Keratinocyte (primary cell): Measurements from ENCODE around the gene ANGPTL1. TPM values are rescaled to one million over a fixed set of nuclear protein-coding genes. Genes with fewer than 3 reads are reported as not detected.

ENCODE experiments used
- DNase-seq: peaks from one replicate; pipeline ENCODE4 v3.0.0-alpha.2; 2011; ENCODE audit warnings: low read depth, missing footprints, low spot score
- FAIRE-seq: peaks from 2 replicates; lab custom pipeline; 2011; peaks lifted over from hg19 to GRCh38; lab: Jason Lieb, UNC
- H2AFZ ChIP-seq: 2 replicates; pipeline ENCODE4 v1.6.0; 2012; ENCODE audit warnings: low read length, control low read depth, inconsistent platforms; ENCODE audit not compliant: control insufficient read depth
- H3K27ac ChIP-seq: 2 replicates; pipeline ENCODE4 v1.5.1; 2011; ENCODE audit warnings: low read length; ENCODE audit not compliant: control insufficient read depth, insufficient read depth
- H3K27me3 ChIP-seq: 3 replicates; pipeline ENCODE4 v1.6.0; 2011; ENCODE audit warnings: low read length; ENCODE audit not compliant: control insufficient read depth, insufficient read depth; ENCODE audit errors: extremely low read depth
- H3K36me3 ChIP-seq, 2 experiments: 2 replicates in 1 of 2; 3 replicates in 1 of 2; pipeline ENCODE4 v1.5.1; 2011; ENCODE audit warnings: low read length in 2 of 2, mild to moderate bottlenecking in 1 of 2; ENCODE audit not compliant: control insufficient read depth in 2 of 2, insufficient read depth in 2 of 2; ENCODE audit errors: extremely low read depth in 1 of 2
- H3K4me1 ChIP-seq: 3 replicates; pipeline ENCODE4 v1.5.1; 2011; ENCODE audit warnings: low read length; ENCODE audit not compliant: control insufficient read depth, insufficient read depth; ENCODE audit errors: extremely low read depth
- H3K4me2 ChIP-seq: 3 replicates; pipeline ENCODE4 v1.6.0; 2011; ENCODE audit warnings: low read depth, low read length; ENCODE audit not compliant: control insufficient read depth, insufficient read depth; ENCODE audit errors: extremely low read depth
- H3K4me3 ChIP-seq, 3 experiments: fragments of 200-600 bp in 1 of 3; sonication (generic) in 1 of 3; 2 replicates in 2 of 3; 3 replicates in 1 of 3; pipeline ENCODE4 v1.5.1; 2011 to 2016; ENCODE audit warnings: low read length in 3 of 3, mild to moderate bottlenecking in 3 of 3, control low read depth in 2 of 3, inconsistent platforms in 1 of 3, low read depth in 1 of 3, mixed read lengths in 1 of 3, mixed run types in 1 of 3, moderate library complexity in 1 of 3; ENCODE audit not compliant: control insufficient read depth in 2 of 3, insufficient read depth in 2 of 3; ENCODE audit errors: extremely low read depth in 1 of 3
- H3K79me2 ChIP-seq: 2 replicates; pipeline ENCODE4 v1.6.0; 2012; ENCODE audit warnings: low read length; ENCODE audit not compliant: control insufficient read depth, insufficient read depth
- H3K9ac ChIP-seq: 3 replicates; pipeline ENCODE4 v1.6.0; 2011; ENCODE audit warnings: low read length; ENCODE audit not compliant: control insufficient read depth, insufficient read depth; ENCODE audit errors: extremely low read depth
- H3K9me1 ChIP-seq: 3 replicates; pipeline ENCODE4 v1.6.0; 2011; ENCODE audit warnings: low read length; ENCODE audit not compliant: control insufficient read depth, insufficient read depth; ENCODE audit errors: extremely low read depth
- H3K9me3 ChIP-seq: 2 replicates; pipeline ENCODE4 v1.5.1; 2012; ENCODE audit warnings: low read depth, low read length; ENCODE audit not compliant: control insufficient read depth
- H4K20me1 ChIP-seq: 3 replicates; pipeline ENCODE4 v1.6.0; 2011; ENCODE audit warnings: low read length; ENCODE audit not compliant: control insufficient read depth, insufficient read depth; ENCODE audit errors: extremely low read depth
- CTCF ChIP-seq, 3 experiments: IDR thresholded peaks in 1 of 3; conservative IDR thresholded peaks in 1 of 3; optimal IDR thresholded peaks in 1 of 3; 2 replicates in 2 of 3; 3 replicates in 1 of 3; pipeline versions ENCODE3 to v1.5.1; 2011; ENCODE audit warnings: low read length in 3 of 3, mild to moderate bottlenecking in 3 of 3, moderate library complexity in 2 of 3, control low read depth in 1 of 3, inconsistent platforms in 1 of 3; ENCODE audit not compliant: insufficient read depth in 2 of 3; ENCODE audit errors: extremely low read depth in 1 of 3
- EZH2 ChIP-seq: IDR thresholded peaks from one replicate; pipeline ENCODE4 v1.6.1; 2012; ENCODE audit warnings: inconsistent platforms, mild to moderate bottlenecking, low read length, moderate library complexity
- dilution Hi-C: fragments of 300-500 bp; cut with MboI; formaldehyde crosslinking; loops from one replicate; pipeline ENCODE4 v1.7.0; 2020; ENCODE audit warnings: low sequenced_read_pairs; ENCODE audit not compliant: extremely low pct_ligation_motif_present
- polyA plus RNA-seq, 5 experiments: library from polyadenylated mRNA; depleted of rRNA in 3 of 5; stranded (reverse) in 3 of 5; stranded (forward) in 1 of 5; unstranded in 1 of 5; fragments of >200 nt; gene quantifications; 1 replicate in 1 of 5; 2 replicates in 3 of 5; 3 replicates in 1 of 5; pipeline versions ENCODE4 v1.2.1 to v1.2.3, GENCODE V29; 2011 to 2012; ENCODE audit warnings: missing spikeins in 2 of 5, low read depth in 1 of 5, low replicate concordance in 1 of 5

ANGPTL1 gene
- polyA plus RNA-seq, 1 donor (not counting 4 experiments of a cell fraction or from before 2014, with no cell fraction given), result not detected

GRCh38 chr1:178898401-178898800 lies 27.5 kb upstream of the ANGPTL1 start:
- TF ChIP-seq CTCF (optimal IDR thresholded peaks at IDR 0.05 in 1 of 3, IDR thresholded peaks at IDR 0.05 in 1 of 3, conservative IDR thresholded peaks at IDR 0.05 in 1 of 3; ENCODE audit: extremely low read depth in 1 of 3, insufficient read depth in 2 of 3, low read length in 3 of 3) (no peak), EZH2 (no peak)
- H3K9me1 ChIP-seq, result no peaks in the 10 kb centered on the region
- H3K9me3 ChIP-seq, result no peaks in the 10 kb centered on the region
- H3K36me3 ChIP-seq, result no peaks in the 10 kb centered on the region
- dilution Hi-C loops, result no loop called here
- no peak overlapping the region for H3K9ac ChIP-seq
- FAIRE-seq, result no peak
- H2AFZ ChIP-seq, result no peak overlapping the region
- H4K20me1 ChIP-seq, result no peaks in the 10 kb centered on the region
- H3K4me1 ChIP-seq, result no peaks in the 10 kb centered on the region
- no peaks in the 10 kb centered on the region for H3K27me3 ChIP-seq
- H3K4me2 ChIP-seq, result no peak overlapping the region
- H3K27ac ChIP-seq, result no peak overlapping the region
- no peaks in the 10 kb centered on the region for H3K79me2 ChIP-seq
- no peak overlapping the region for H3K4me3 ChIP-seq
- DNase-seq, result no peak

DNA sequence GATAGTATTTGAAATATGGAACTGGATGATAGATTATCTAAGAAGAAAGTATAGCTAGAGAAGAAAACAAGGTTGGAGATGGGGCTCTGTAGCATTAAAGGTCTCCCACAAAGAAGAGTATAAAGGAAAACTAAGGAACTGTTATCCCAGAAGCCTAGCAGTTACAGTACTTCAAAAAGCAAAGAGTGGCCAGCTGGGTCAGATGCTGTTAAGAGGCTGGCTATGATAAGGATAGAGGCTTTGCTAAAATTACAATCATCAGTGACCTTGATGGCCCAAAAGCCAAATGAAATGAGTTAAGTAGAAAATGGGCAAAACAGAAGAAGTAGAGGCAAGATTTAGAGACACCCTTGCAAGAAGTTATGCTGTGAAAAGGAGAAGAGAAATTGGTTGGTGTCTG lies 25.1 kb upstream of the ANGPTL1 start:
- no peaks in the 10 kb centered on the region for H3K27me3 ChIP-seq
- H3K27ac ChIP-seq, result no peak overlapping the region
- no peak overlapping the region for H2AFZ ChIP-seq
- no peak overlapping the region for H3K9ac ChIP-seq
- H3K79me2 ChIP-seq, result no peaks in the 10 kb centered on the region
- no peaks in the 10 kb centered on the region for H3K4me1 ChIP-seq
- H3K4me3 ChIP-seq, result no peak overlapping the region
- FAIRE-seq (no peak), DNase-seq (no peak)
- H4K20me1 ChIP-seq, result no peaks in the 10 kb centered on the region
- H3K36me3 ChIP-seq, result peaks cover 0 to 3% of the 10 kb centered on the region in 2 experiments
- dilution Hi-C loops, result no loop called here
- no peak overlapping the region for H3K4me2 ChIP-seq
- TF ChIP-seq EZH2, result no peak
- no peak for TF ChIP-seq CTCF (optimal IDR thresholded peaks at IDR 0.05 in 1 of 3, IDR thresholded peaks at IDR 0.05 in 1 of 3, conservative IDR thresholded peaks at IDR 0.05 in 1 of 3; ENCODE audit: extremely low read depth in 1 of 3, insufficient read depth in 2 of 3, low read length in 3 of 3)
- no peaks in the 10 kb centered on the region for H3K9me3 ChIP-seq
- no peaks in the 10 kb centered on the region for H3K9me1 ChIP-seq
